Loucy (cell line): ENCODE data around the gene FGF11.
"Not testable (repeated sequence)": the region's sequence is repeated elsewhere in the genome, so short reads cannot be mapped to it uniquely, and the experiment has no call there.

Experiments
- EZH2phosphoT487 ChIP-seq: fragments of 200-600 bp; IDR thresholded peaks from 2 replicates; pipeline ENCODE4 v1.6.1; 2018; ENCODE audit warnings: antibody characterized with exemption, mild to moderate bottlenecking, moderate library complexity, borderline replicate concordance
- TF ChIP-seq, protein P1 (sequence below): fragments of 200-600 bp; sonication (generic); conservative IDR thresholded peaks from 2 replicates; pipeline ENCODE4 v1.5.1; 2014; ENCODE audit warnings: mild to moderate bottlenecking, antibody characterized with exemption, low read length

DNA sequence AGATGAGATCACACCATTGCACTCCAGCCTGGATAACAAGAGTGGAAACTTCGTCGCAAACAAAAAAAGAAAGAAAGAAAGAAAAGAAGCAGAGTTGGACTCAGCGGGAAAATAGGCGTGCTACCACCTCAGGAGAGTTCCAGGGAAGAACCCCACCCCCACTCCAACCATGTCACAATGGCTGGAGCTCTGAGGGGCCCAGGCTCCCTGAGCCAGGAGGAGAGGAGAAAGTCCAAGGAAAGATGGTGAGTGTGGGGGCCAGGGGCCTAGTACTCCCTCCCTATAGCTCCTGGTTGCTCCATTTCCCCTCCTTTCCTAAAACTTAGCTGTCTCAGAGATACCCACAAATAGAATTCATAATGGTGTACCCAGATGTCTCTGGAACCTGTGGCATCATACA lies 42.0 kb downstream of the FGF11 start, which contains the start of gene SLC35G6:
- TF ChIP-seq, protein P1, sequence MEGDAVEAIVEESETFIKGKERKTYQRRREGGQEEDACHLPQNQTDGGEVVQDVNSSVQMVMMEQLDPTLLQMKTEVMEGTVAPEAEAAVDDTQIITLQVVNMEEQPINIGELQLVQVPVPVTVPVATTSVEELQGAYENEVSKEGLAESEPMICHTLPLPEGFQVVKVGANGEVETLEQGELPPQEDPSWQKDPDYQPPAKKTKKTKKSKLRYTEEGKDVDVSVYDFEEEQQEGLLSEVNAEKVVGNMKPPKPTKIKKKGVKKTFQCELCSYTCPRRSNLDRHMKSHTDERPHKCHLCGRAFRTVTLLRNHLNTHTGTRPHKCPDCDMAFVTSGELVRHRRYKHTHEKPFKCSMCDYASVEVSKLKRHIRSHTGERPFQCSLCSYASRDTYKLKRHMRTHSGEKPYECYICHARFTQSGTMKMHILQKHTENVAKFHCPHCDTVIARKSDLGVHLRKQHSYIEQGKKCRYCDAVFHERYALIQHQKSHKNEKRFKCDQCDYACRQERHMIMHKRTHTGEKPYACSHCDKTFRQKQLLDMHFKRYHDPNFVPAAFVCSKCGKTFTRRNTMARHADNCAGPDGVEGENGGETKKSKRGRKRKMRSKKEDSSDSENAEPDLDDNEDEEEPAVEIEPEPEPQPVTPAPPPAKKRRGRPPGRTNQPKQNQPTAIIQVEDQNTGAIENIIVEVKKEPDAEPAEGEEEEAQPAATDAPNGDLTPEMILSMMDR = not testable (repeated sequence)
- TF ChIP-seq EZH2phosphoT487 = not testable (repeated sequence)
